HEK293 (cell line): ENCODE measurements around the gene NUAK1.

Source experiments
- ATF2 ChIP-seq: fragments of 450-650 bp; formaldehyde crosslinking; IDR thresholded peaks from 2 replicates; pipeline ENCODE4 v1.5.1; 2016; ENCODE audit warnings: missing biosample characterization, missing genetic modification characterization, low read depth
- REPIN1 ChIP-seq: fragments of 450-650 bp; formaldehyde crosslinking; IDR thresholded peaks from 2 replicates; pipeline ENCODE4 v1.5.1; 2017; ENCODE audit warnings: missing biosample characterization, missing genetic modification characterization, low read depth
- ZNF701 ChIP-seq: fragments of 450-650 bp; formaldehyde crosslinking; IDR thresholded peaks from 2 replicates; pipeline ENCODE4 v1.5.1; 2016; ENCODE audit warnings: missing biosample characterization, missing genetic modification characterization

DNA sequence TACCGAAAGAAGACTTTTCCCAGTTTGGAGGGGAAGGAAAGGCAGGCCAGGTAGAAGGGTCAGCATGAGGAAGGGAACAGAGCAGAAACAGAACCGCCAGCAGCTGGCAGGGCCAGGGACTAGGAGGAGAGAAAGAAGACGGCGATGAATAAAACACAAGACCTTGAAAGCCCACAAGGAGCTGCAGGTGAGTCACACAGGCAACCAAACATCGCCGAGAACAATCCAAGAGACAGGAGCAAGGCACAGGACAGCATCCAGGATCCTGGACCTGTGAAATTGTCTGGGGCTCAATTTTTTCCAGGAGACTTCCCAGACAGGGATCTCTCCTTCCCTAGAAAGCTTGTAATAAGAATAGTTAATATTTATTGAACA is 47.3 kb downstream of the NUAK1 start:
- no peak for TF ChIP-seq ZNF701 (tag by site-specific recombination)
- no peak for TF ChIP-seq ATF2 (tag by site-specific recombination)
- TF ChIP-seq REPIN1: no peak
